Natural killer cell (primary cell): ENCODE results near the gene IER5. TPM values are rescaled to one million over a fixed set of nuclear protein-coding genes. Genes with fewer than 3 reads are reported as not detected.

Source experiments
- ATAC-seq, 3 donors: fragments of 150-1000 bp in 2 of 3; fragments of 200-7000 bp in 1 of 3; cut with Tn5 transposase; 1 replicate in 1 of 3; 2 replicates in 2 of 3; pipeline ENCODE4 v1.10.0; 2021; ENCODE audit warnings: mild to moderate bottlenecking in 2 of 3, moderate library complexity in 2 of 3
- DNase-seq, 2 donors: peaks; one replicate each; pipeline versions ENCODE4 v3.0.0 to v3.0.0-alpha.2; 2013 to 2021; ENCODE audit warnings: mixed read lengths in 1 of 2
- H3K27ac ChIP-seq: one replicate; pipeline ENCODE4 v1.5.1; 2013; ENCODE audit warnings: mild to moderate bottlenecking, low read length
- H3K27me3 ChIP-seq: one replicate; pipeline ENCODE4 v1.6.1; 2013; ENCODE audit warnings: low read length; ENCODE audit not compliant: control insufficient read depth, insufficient read depth
- H3K36me3 ChIP-seq: one replicate; pipeline ENCODE4 v1.6.1; 2013; ENCODE audit warnings: low read length; ENCODE audit not compliant: control insufficient read depth, insufficient read depth
- H3K4me1 ChIP-seq: one replicate; pipeline ENCODE4 v1.6.1; 2013; ENCODE audit warnings: low read length; ENCODE audit not compliant: control insufficient read depth, insufficient read depth
- H3K4me3 ChIP-seq: one replicate; pipeline ENCODE4 v1.5.1; 2013; ENCODE audit warnings: low read length
- H3K9me3 ChIP-seq: one replicate; pipeline ENCODE4 v1.6.1; 2013; ENCODE audit warnings: low read length; ENCODE audit not compliant: control insufficient read depth, insufficient read depth
- H3K27ac Mint-ChIP-seq, 2 donors: one replicate each; pipeline ENCODE4 v1.8.0; 2022; ENCODE audit warnings: mild to moderate bottlenecking in 2 of 2, mixed read lengths in 2 of 2, moderate library complexity in 1 of 2
- H3K27me3 Mint-ChIP-seq, 2 donors: one replicate each; pipeline ENCODE4 v1.8.0; 2022; ENCODE audit warnings: low read depth in 2 of 2, mixed read lengths in 2 of 2
- H3K36me3 Mint-ChIP-seq: one replicate; pipeline ENCODE4 v1.8.0; 2022; ENCODE audit warnings: mixed read lengths
- H3K4me1 Mint-ChIP-seq, 2 donors: one replicate each; pipeline ENCODE4 v1.8.0; 2022; ENCODE audit warnings: mixed read lengths in 2 of 2
- H3K4me3 Mint-ChIP-seq: one replicate; pipeline ENCODE4 v1.8.0; 2022; ENCODE audit warnings: mild to moderate bottlenecking, moderate library complexity, mixed read lengths
- H3K9me3 Mint-ChIP-seq, 2 donors: one replicate each; pipeline ENCODE4 v1.8.0; 2022; ENCODE audit warnings: mixed read lengths in 2 of 2
- WGBS: methylation state at CpG from one replicate; pipeline ENCODE4 v1.1.7; 2013; ENCODE audit warnings: missing lambda C conversion rate; ENCODE audit not compliant: insufficient coverage; 5-methylcytosine and 5-hydroxymethylcytosine counted together
- intact Hi-C: fragments of 100-400 bp; cut with micrococcal nuclease; formaldehyde crosslinking; loops from one replicate; pipeline ENCODE4 v1.14.2; 2022
- total RNA-seq, 4 donors: library from RNA; stranded (reverse); fragments of 120-200 nt in 1 of 4; gene quantifications; one replicate each; pipeline versions ENCODE4 v1.2.3 to v1.2.4, GENCODE V29; 2013 to 2022
- TF ChIP-seq, protein P1 (sequence below): fragments of 200-600 bp; IDR thresholded peaks from one replicate; pipeline ENCODE4 v1.8.0; 2022; ENCODE audit warnings: antibody characterized with exemption

IER5 gene
- total RNA-seq, 3 donors from 2014 or later (not counting 1 experiment from before 2014, with no cell fraction given), result 118 to 164 (median 150) TPM

DNA sequence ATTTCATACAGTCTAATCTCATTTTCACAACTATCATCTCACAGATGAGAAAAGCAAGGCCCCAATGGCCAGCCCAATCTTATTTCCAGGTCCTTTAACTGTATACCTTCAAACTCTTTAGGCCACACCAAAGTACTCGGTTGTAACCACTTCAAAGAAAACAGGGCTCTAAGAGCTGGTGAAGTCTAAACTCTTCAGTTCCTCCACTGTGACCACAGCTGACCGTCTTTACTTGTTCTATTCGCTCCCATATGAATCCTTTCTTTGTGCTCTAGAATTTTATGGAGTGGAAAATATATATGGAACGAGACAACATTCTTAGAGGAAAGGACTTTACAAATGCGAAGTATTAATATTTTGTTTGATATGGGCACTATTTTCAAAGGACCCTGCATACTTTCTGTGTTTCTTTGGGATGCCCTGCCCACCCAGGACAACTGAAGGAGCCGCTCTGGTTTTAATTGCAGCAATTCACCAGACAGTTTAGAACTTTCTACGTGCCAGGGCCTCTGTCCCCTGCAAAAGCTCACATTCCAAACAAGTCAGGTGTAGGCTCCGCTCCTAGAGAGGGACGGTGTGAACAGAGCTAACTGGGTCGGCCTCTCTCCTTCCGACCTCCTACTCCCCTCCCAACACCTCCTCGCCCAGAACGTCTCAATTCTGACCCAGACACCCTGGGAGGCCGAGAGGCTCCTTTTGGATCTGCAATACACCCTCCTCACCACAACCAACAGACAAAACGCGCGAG is 15.7 kb downstream of the IER5 start:
- intact Hi-C loops, result loop anchor here (1.0 to 2.0 kb wide), 2 partner anchors 12 to 59 kb away; no protein-coding TSS in a partner anchor
- H3K4me1 ChIP-seq, result peaks cover 32% of the 10 kb centered on the region
- Mint-ChIP-seq H3K36me3 (no peaks in the 10 kb centered on the region), H3K27ac (peak overlapping the region; percentile 85 to 98), H3K27me3 (peaks cover 0 to 19% of the 10 kb centered on the region in 2 donors), H3K4me3 (peak overlapping the region; percentile 93), H3K9me3 (no peaks in the 10 kb centered on the region), H3K4me1 (peaks cover 46 to 52% of the 10 kb centered on the region in 2 donors)
- WGBS, result 35% methylated on average over 16 of the region's 17 CpGs
- H3K9me3 ChIP-seq, result no peaks in the 10 kb centered on the region
- H3K27me3 ChIP-seq, result no peaks in the 10 kb centered on the region
- H3K27ac ChIP-seq, result peak overlapping the region; percentile 80
- TF ChIP-seq, protein P1, sequence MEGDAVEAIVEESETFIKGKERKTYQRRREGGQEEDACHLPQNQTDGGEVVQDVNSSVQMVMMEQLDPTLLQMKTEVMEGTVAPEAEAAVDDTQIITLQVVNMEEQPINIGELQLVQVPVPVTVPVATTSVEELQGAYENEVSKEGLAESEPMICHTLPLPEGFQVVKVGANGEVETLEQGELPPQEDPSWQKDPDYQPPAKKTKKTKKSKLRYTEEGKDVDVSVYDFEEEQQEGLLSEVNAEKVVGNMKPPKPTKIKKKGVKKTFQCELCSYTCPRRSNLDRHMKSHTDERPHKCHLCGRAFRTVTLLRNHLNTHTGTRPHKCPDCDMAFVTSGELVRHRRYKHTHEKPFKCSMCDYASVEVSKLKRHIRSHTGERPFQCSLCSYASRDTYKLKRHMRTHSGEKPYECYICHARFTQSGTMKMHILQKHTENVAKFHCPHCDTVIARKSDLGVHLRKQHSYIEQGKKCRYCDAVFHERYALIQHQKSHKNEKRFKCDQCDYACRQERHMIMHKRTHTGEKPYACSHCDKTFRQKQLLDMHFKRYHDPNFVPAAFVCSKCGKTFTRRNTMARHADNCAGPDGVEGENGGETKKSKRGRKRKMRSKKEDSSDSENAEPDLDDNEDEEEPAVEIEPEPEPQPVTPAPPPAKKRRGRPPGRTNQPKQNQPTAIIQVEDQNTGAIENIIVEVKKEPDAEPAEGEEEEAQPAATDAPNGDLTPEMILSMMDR, result no peak
- DNase-seq, result peak in 1 of 2 donors; percentile 34
- H3K4me3 ChIP-seq, result peak overlapping the region; percentile 81
- H3K36me3 ChIP-seq, result no peaks in the 10 kb centered on the region
- ATAC-seq, result peak in 1 of 3 donors; percentile 22

DNA sequence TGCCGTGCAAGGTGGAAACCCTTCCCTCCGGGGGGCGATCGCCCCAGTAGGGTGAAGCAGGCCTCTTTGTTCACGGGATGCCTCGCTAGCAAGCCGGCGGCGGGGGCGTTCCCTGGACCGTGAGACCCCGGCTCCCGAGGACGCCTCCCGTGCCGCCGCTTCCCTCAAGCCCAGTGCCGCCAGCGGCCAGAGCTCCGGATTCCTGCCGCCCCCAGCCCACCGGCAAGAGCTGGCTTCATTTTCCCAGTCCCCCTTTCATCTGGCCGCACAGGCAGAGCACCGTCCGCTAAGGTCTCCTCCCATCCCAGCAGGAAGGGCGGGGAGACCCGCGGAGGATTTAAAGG is 16.3 kb downstream of the IER5 start:
- no peaks in the 10 kb centered on the region for H3K36me3 ChIP-seq
- TF ChIP-seq, protein P1, result no peak
- peaks cover 32% of the 10 kb centered on the region for H3K4me1 ChIP-seq
- Mint-ChIP-seq H3K27ac (peak overlapping the region; percentile 85 to 98), H3K27me3 (peaks cover 5 to 18% of the 10 kb centered on the region in 2 donors), H3K4me3 (peak overlapping the region; percentile 93), H3K36me3 (no peaks in the 10 kb centered on the region), H3K9me3 (no peaks in the 10 kb centered on the region), H3K4me1 (peaks cover 41 to 47% of the 10 kb centered on the region in 2 donors)
- ATAC-seq, result peak in 2 of 3 donors; percentile 17 to 21
- H3K9me3 ChIP-seq, result no peaks in the 10 kb centered on the region
- peak overlapping the region; percentile 80 for H3K27ac ChIP-seq
- H3K27me3 ChIP-seq, result no peaks in the 10 kb centered on the region
- peak overlapping the region; percentile 81 for H3K4me3 ChIP-seq
- intact Hi-C loops, result loop anchor here (1.0 to 2.0 kb wide), 2 partner anchors 12 to 60 kb away; no protein-coding TSS in a partner anchor
- DNase-seq, result peak in 1 of 2 donors; percentile 70
- WGBS, result under 1% methylated on average over 28 of the region's 28 CpGs

DNA sequence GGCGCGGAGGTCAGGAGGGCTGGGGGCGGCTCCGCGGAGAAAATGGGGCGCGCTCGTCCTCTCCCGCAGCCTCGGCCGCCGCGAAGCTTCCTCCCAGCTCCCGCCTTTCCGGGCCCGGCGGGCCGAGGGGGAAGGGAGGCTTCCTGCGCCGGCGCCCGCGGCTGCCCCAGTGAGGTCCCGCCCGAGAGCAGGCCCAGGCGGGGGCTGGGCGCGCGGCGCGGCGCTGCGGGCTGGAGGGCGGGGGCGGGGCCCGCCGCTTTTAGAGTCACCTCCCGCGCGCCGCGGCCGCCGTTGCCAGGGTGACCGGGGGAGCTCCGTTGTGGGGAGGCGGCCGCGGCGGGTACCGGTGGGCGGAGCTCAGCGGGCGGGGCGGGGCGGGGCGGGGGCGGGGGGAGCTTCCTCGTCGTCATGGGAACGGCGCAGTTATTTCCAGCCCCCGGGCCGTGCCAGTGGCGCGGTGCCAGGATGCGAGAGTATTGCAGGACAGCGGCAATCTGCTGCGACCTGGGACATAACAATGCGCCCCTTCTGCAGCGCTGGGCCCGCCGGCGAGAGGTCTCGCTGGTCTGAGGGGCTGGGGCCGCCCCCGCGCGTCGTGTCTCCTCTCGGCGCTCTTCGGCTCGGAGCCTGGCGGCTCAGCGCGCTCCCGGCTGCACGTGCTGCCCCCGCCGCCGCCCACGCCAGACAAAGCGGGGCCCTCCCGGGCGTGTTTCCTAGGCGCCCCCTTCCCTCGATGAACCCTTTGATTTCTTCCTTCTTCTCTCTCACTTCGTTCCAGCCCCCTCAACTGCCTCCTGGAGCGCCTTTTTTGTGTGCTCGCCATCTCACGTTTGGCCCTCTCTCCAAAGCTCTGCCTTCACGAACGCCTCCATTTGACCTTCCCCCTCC is 16.9 kb downstream of the IER5 start:
- Histone ChIP-seq H3K9me3 (no peaks in the 10 kb centered on the region), H3K4me1 (peaks cover 32% of the 10 kb centered on the region), H3K4me3 (peak overlapping the region; percentile 81), H3K36me3 (no peaks in the 10 kb centered on the region), H3K27me3 (no peaks in the 10 kb centered on the region), H3K27ac (peak overlapping the region; percentile 80)
- Mint-ChIP-seq H3K4me3 (peak overlapping the region; percentile 93), H3K36me3 (no peaks in the 10 kb centered on the region), H3K9me3 (no peaks in the 10 kb centered on the region), H3K4me1 (peaks cover 39 to 44% of the 10 kb centered on the region in 2 donors), H3K27ac (peak overlapping the region; percentile 85 to 98), H3K27me3 (peaks cover 8 to 15% of the 10 kb centered on the region in 2 donors)
- DNase-seq (peak; percentile 91 to 94), ATAC-seq (peak; percentile 86 to 95 (median 89))
- WGBS, result 2% methylated on average over 104 of the region's 104 CpGs
- intact Hi-C loops, result loop anchor here (2.0 kb wide), 1 partner anchor 61 kb away; no protein-coding TSS in a partner anchor
- TF ChIP-seq, protein P1, result no peak
